Measurements from ENCODE around the gene SLC25A21. TPM values are rescaled to one million over a fixed set of nuclear protein-coding genes. Genes with fewer than 3 reads are reported as not detected.

Gene SLC25A21
- total and polyA plus RNA-seq, 9 donors = 0.85 to 3.3 (median 1.1) TPM

GRCh38 chr14:37093364-37093763 lies 79.0 kb downstream of the SLC25A21 start:
- no peak for DNase-seq
- Histone ChIP-seq H3K27ac (ENCODE audit: low read length) (no peak overlapping the region), H3K27me3 (ENCODE audit: control insufficient read depth, insufficient read depth, low read length) (no peaks in the 10 kb centered on the region), H3K9me3 (replicated peaks; ENCODE audit: control insufficient read depth, low read depth, low read length) (no peaks in the 10 kb centered on the region), H3K4me1 (ENCODE audit: control insufficient read depth, insufficient read depth, low read length) (no peaks in the 10 kb centered on the region), H3K4me3 (ENCODE audit: low read length) (no peak overlapping the region), H3K36me3 (ENCODE audit: control insufficient read depth, insufficient read depth, low read length) (no peaks in the 10 kb centered on the region)
- no CpG with 5 or more reads among the region's 5 CpGs for WGBS (ENCODE audit: insufficient coverage)

GRCh38 chr14:37091651-37092050 lies 80.8 kb downstream of the SLC25A21 start:
- Histone ChIP-seq H3K27me3 (ENCODE audit: control insufficient read depth, insufficient read depth, low read length) (no peaks in the 10 kb centered on the region), H3K4me1 (ENCODE audit: control insufficient read depth, insufficient read depth, low read length) (no peaks in the 10 kb centered on the region), H3K9me3 (replicated peaks; ENCODE audit: control insufficient read depth, low read depth, low read length) (no peaks in the 10 kb centered on the region), H3K4me3 (ENCODE audit: low read length) (no peak overlapping the region), H3K27ac (ENCODE audit: low read length) (no peak overlapping the region), H3K36me3 (ENCODE audit: control insufficient read depth, insufficient read depth, low read length) (no peaks in the 10 kb centered on the region)
- no peak for DNase-seq
- WGBS (ENCODE audit: insufficient coverage) = 20% methylated on average over 1 of the region's 3 CpGs

GRCh38 chr14:37090026-37090425 lies 82.4 kb downstream of the SLC25A21 start:
- no peaks in the 10 kb centered on the region for H3K4me1 ChIP-seq (ENCODE audit: control insufficient read depth, insufficient read depth, low read length)
- 63% methylated on average over 6 of the region's 6 CpGs for WGBS (ENCODE audit: insufficient coverage)
- no peaks in the 10 kb centered on the region for H3K9me3 ChIP-seq (replicated peaks; ENCODE audit: control insufficient read depth, low read depth, low read length)
- H3K27me3 ChIP-seq (ENCODE audit: control insufficient read depth, insufficient read depth, low read length) = no peaks in the 10 kb centered on the region
- no peak overlapping the region for H3K4me3 ChIP-seq (ENCODE audit: low read length)
- H3K36me3 ChIP-seq (ENCODE audit: control insufficient read depth, insufficient read depth, low read length) = no peaks in the 10 kb centered on the region
- no peak for DNase-seq
- no peak overlapping the region for H3K27ac ChIP-seq (ENCODE audit: low read length)

GRCh38 chr14:37089410-37089809 lies 83.0 kb downstream of the SLC25A21 start:
- H3K4me1 ChIP-seq (ENCODE audit: control insufficient read depth, insufficient read depth, low read length) = no peaks in the 10 kb centered on the region
- no peaks in the 10 kb centered on the region for H3K36me3 ChIP-seq (ENCODE audit: control insufficient read depth, insufficient read depth, low read length)
- WGBS (ENCODE audit: insufficient coverage) = no CpG with 5 or more reads among the region's 3 CpGs
- H3K4me3 ChIP-seq (ENCODE audit: low read length) = no peak overlapping the region
- no peaks in the 10 kb centered on the region for H3K27me3 ChIP-seq (ENCODE audit: control insufficient read depth, insufficient read depth, low read length)
- H3K27ac ChIP-seq (ENCODE audit: low read length) = no peak overlapping the region
- no peak for DNase-seq
- H3K9me3 ChIP-seq (replicated peaks; ENCODE audit: control insufficient read depth, low read depth, low read length) = no peaks in the 10 kb centered on the region

GRCh38 chr14:37088356-37089215 lies 83.8 kb downstream of the SLC25A21 start:
- no peaks in the 10 kb centered on the region for H3K9me3 ChIP-seq (replicated peaks; ENCODE audit: control insufficient read depth, low read depth, low read length)
- H3K27me3 ChIP-seq (ENCODE audit: control insufficient read depth, insufficient read depth, low read length) = no peaks in the 10 kb centered on the region
- no peak overlapping the region for H3K27ac ChIP-seq (ENCODE audit: low read length)
- H3K4me3 ChIP-seq (ENCODE audit: low read length) = no peak overlapping the region
- no peak for DNase-seq
- H3K4me1 ChIP-seq (ENCODE audit: control insufficient read depth, insufficient read depth, low read length) = no peaks in the 10 kb centered on the region
- H3K36me3 ChIP-seq (ENCODE audit: control insufficient read depth, insufficient read depth, low read length) = no peaks in the 10 kb centered on the region
- 20% methylated on average over 1 of the region's 9 CpGs for WGBS (ENCODE audit: insufficient coverage)

GRCh38 chr14:37087520-37087919 lies 84.9 kb downstream of the SLC25A21 start:
- no CpG with 5 or more reads among the region's 3 CpGs for WGBS (ENCODE audit: insufficient coverage)
- H3K27ac ChIP-seq (ENCODE audit: low read length) = no peak overlapping the region

GRCh38 chr14:37083599-37083998 lies 88.8 kb downstream of the SLC25A21 start:
- DNase-seq = no peak
- WGBS (ENCODE audit: insufficient coverage) = 88% methylated on average over 2 of the region's 5 CpGs
- Histone ChIP-seq H3K36me3 (ENCODE audit: control insufficient read depth, insufficient read depth, low read length) (no peaks in the 10 kb centered on the region), H3K27ac (ENCODE audit: low read length) (no peak overlapping the region), H3K4me1 (ENCODE audit: control insufficient read depth, insufficient read depth, low read length) (no peaks in the 10 kb centered on the region), H3K9me3 (replicated peaks; ENCODE audit: control insufficient read depth, low read depth, low read length) (no peaks in the 10 kb centered on the region), H3K4me3 (ENCODE audit: low read length) (no peak overlapping the region), H3K27me3 (ENCODE audit: control insufficient read depth, insufficient read depth, low read length) (no peaks in the 10 kb centered on the region)

More at GRCh38 chr14:37087520-37087919, 84.9 kb downstream of the SLC25A21 start:
- Histone ChIP-seq H3K4me1 (ENCODE audit: control insufficient read depth, insufficient read depth, low read length) (no peaks in the 10 kb centered on the region), H3K36me3 (ENCODE audit: control insufficient read depth, insufficient read depth, low read length) (no peaks in the 10 kb centered on the region), H3K4me3 (ENCODE audit: low read length) (no peak overlapping the region), H3K9me3 (replicated peaks; ENCODE audit: control insufficient read depth, low read depth, low read length) (no peaks in the 10 kb centered on the region), H3K27me3 (ENCODE audit: control insufficient read depth, insufficient read depth, low read length) (no peaks in the 10 kb centered on the region)
- DNase-seq = no peak

GRCh38 chr14:37082449-37082848 lies 90.0 kb downstream of the SLC25A21 start:
- H3K27ac ChIP-seq (ENCODE audit: low read length) = no peak overlapping the region
- no peaks in the 10 kb centered on the region for H3K27me3 ChIP-seq (ENCODE audit: control insufficient read depth, insufficient read depth, low read length)
- no peak for DNase-seq
- no peaks in the 10 kb centered on the region for H3K9me3 ChIP-seq (replicated peaks; ENCODE audit: control insufficient read depth, low read depth, low read length)
- no peaks in the 10 kb centered on the region for H3K36me3 ChIP-seq (ENCODE audit: control insufficient read depth, insufficient read depth, low read length)
- no peak overlapping the region for H3K4me3 ChIP-seq (ENCODE audit: low read length)
- no peaks in the 10 kb centered on the region for H3K4me1 ChIP-seq (ENCODE audit: control insufficient read depth, insufficient read depth, low read length)
- no CpG with 5 or more reads among the region's 1 CpG for WGBS (ENCODE audit: insufficient coverage)

- no peaks in the 10 kb centered on the region for H3K4me1 ChIP-seq (ENCODE audit: control insufficient read depth, insufficient read depth, low read length)
- H3K27ac ChIP-seq (ENCODE audit: low read length) = no peak overlapping the region
- no peaks in the 10 kb centered on the region for H3K36me3 ChIP-seq (ENCODE audit: control insufficient read depth, insufficient read depth, low read length)
- DNase-seq = no peak
- no peak overlapping the region for H3K4me3 ChIP-seq (ENCODE audit: low read length)
- H3K9me3 ChIP-seq (replicated peaks; ENCODE audit: control insufficient read depth, low read depth, low read length) = no peaks in the 10 kb centered on the region
- no peaks in the 10 kb centered on the region for H3K27me3 ChIP-seq (ENCODE audit: control insufficient read depth, insufficient read depth, low read length)
Observed at GRCh38 chr14:37081856-37082255, 90.5 kb downstream of the SLC25A21 start.

GRCh38 chr14:37081218-37081617 lies 91.2 kb downstream of the SLC25A21 start:
- no peaks in the 10 kb centered on the region for H3K9me3 ChIP-seq (replicated peaks; ENCODE audit: control insufficient read depth, low read depth, low read length)
- no peaks in the 10 kb centered on the region for H3K36me3 ChIP-seq (ENCODE audit: control insufficient read depth, insufficient read depth, low read length)
- no CpG with 5 or more reads among the region's 2 CpGs for WGBS (ENCODE audit: insufficient coverage)
- H3K27ac ChIP-seq (ENCODE audit: low read length) = no peak overlapping the region
- no peaks in the 10 kb centered on the region for H3K27me3 ChIP-seq (ENCODE audit: control insufficient read depth, insufficient read depth, low read length)
- no peak overlapping the region for H3K4me3 ChIP-seq (ENCODE audit: low read length)
- no peak for DNase-seq
- H3K4me1 ChIP-seq (ENCODE audit: control insufficient read depth, insufficient read depth, low read length) = no peaks in the 10 kb centered on the region

Measured in muscle of leg (tissue), 11 donors.